NOMO-1 treated with dmso at 0.1 percent for 144 hours (cell line): Measurements from ENCODE around the gene NPHP4.

Experiments
- DNase-seq: peaks from one replicate; lab custom pipeline; 2025; ENCODE audit not compliant: unreplicated experiment; lab: John Stamatoyannopoulos, UW

NPHP4 gene

GRCh38 chr1:5992026-5992813 lies at the start of gene NPHP4:
Gene NPHP4 (minus strand): TSS chr1:5992425. CDS start chr1:5986289, 6,136 bp downstream.
- DNase-seq, result peak; percentile 98

- no peak for DNase-seq
Measured at GRCh38 chr1:6041432-6042062, 49.3 kb upstream of the NPHP4 start.

GRCh38 chr1:6040861-6041415 lies 48.7 kb upstream of the NPHP4 start:
- no peak for DNase-seq

GRCh38 chr1:6040444-6040843 lies 48.2 kb upstream of the NPHP4 start:
- no peak for DNase-seq

- DNase-seq, result no peak
Measured at GRCh38 chr1:6039031-6039430, 46.8 kb upstream of the NPHP4 start.

GRCh38 chr1:6038603-6039002 lies 46.4 kb upstream of the NPHP4 start:
- DNase-seq, result no peak

- DNase-seq, result no peak
Measured at GRCh38 chr1:6037338-6037762, 45.1 kb upstream of the NPHP4 start.

GRCh38 chr1:6035719-6036118 lies 43.5 kb upstream of the NPHP4 start:
- DNase-seq, result no peak

- DNase-seq, result no peak
Measured at GRCh38 chr1:6035303-6035702, 43.1 kb upstream of the NPHP4 start.

- no peak for DNase-seq
Measured at GRCh38 chr1:6034750-6035096, 42.5 kb upstream of the NPHP4 start.

- no peak for DNase-seq
Measured at GRCh38 chr1:6033986-6034749, 41.9 kb upstream of the NPHP4 start.

- DNase-seq, result no peak
Measured at GRCh38 chr1:6033124-6033523, 40.9 kb upstream of the NPHP4 start.

- no peak for DNase-seq
Measured at GRCh38 chr1:6030547-6031261, 38.5 kb upstream of the NPHP4 start.

- DNase-seq, result no peak
Measured at GRCh38 chr1:6030132-6030531, 37.9 kb upstream of the NPHP4 start.

GRCh38 chr1:6029351-6029750 lies 37.1 kb upstream of the NPHP4 start:
- DNase-seq, result no peak

- peak; percentile 88 for DNase-seq
Measured at GRCh38 chr1:6028042-6028850, 36.0 kb upstream of the NPHP4 start.

GRCh38 chr1:6027591-6027990 lies 35.4 kb upstream of the NPHP4 start:
- peak; percentile 12 for DNase-seq

- DNase-seq, result peak; percentile 94
Measured at GRCh38 chr1:6026095-6026809, 34.0 kb upstream of the NPHP4 start.

- no peak for DNase-seq
Measured at GRCh38 chr1:6025269-6026094, 33.3 kb upstream of the NPHP4 start.
